ENCODE results near the gene TNFRSF14.

Gene TNFRSF14

GRCh38 chr1:2538872-2539271, 17.3 kb upstream of the TNFRSF14 start:
- CTCF ChIA-PET = interaction anchor here (0.9 to 1.4 kb wide), 2 partner anchors 15 to 124 kb away, joined by 3 read pairs; no protein-coding TSS in a partner anchor
- POLR2A ChIA-PET = no interaction called here
- DNase-seq (ENCODE audit: low read depth, low spot score) = no peak
- no peak overlapping the region for H3K4me3 ChIP-seq (ENCODE audit: low read depth, low read length)
- TF ChIP-seq CTCF (IDR thresholded peaks at IDR 0.05; ENCODE audit: insufficient read depth, low read length, missing control alignments) = no peak

DNA sequence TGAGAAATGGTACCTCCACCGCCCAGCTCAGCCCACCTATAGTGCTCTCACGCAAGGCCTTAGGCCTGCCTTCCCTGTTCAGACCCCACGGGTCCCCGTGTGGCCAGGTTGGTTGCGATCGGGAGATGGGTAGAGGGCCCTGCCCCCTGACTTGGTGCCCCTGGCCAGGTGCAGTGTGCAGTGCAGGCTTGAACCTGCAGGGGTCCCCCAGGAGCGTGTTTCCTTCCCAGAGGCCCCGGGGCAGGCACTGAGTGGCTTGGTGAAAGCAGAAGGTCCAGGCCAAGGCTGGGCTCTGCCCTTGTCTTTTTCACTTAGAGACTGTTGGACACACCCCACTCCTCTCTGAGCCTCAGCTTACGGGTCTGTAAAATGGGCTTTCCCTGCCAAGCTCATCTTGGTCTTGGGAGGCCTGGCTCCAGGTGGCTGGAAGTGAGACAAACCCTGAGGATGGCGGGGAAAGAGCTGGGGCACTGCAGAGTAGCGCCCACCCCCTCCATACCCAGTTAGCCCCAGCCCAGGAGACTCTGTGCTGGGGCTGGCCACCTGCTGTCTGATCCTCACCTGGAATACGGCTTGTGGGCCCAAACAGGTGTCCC, 16.8 kb upstream of the TNFRSF14 start:
- H3K4me3 ChIP-seq (ENCODE audit: low read depth, low read length) = no peak overlapping the region
- CTCF ChIA-PET = interaction anchor here (0.9 to 1.4 kb wide), 3 partner anchors 10 to 125 kb away, joined by 3 read pairs; no protein-coding TSS in a partner anchor
- POLR2A ChIA-PET = no interaction called here
- no peak for TF ChIP-seq CTCF (IDR thresholded peaks at IDR 0.05; ENCODE audit: insufficient read depth, low read length, missing control alignments)
- DNase-seq (ENCODE audit: low read depth, low spot score) = no peak

DNA sequence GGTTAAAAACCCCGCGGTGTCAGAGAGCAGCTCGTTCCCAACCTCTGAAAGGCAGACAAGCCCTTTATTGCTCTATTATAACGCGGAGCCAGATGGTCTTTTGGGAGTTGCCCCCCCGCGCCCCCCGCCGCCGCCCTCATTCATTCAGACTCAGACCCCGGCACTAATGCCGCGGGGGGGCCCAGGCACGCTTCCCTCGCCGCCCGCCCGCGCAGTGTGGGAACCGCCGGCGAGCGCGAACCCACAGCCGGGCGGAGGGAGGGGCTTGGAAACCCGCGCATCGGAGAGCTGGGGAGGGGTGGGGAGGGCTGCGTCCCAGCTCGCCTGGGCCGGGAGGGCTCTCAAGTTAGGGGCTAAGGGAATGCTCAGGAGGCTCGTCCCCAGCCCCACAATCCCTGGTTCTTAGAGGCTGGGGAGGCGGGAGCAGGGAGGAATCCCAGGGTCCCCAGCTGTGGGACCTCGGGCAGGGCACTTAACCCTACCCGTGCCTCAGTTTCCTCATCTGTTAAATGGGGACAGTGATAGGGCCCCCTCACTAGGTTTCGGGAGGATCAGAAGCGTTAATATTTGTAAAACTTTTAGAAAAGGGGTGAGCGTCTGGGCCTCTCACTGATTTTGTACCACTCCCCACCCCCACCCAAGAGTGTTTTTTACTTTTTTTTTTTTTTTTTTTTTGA, 15.2 kb upstream of the TNFRSF14 start:
- TF ChIP-seq CTCF (IDR thresholded peaks at IDR 0.05; ENCODE audit: insufficient read depth, low read length, missing control alignments) = no peak
- no peak for DNase-seq (ENCODE audit: low read depth, low spot score)
- ChIA-PET POLR2A (interaction anchor here (0.6 kb wide), 1 partner anchor 916 kb away, joined by 3 read pairs; no protein-coding TSS in a partner anchor), CTCF (interaction anchor here (1.2 to 1.3 kb wide), 2 partner anchors 8 to 125 kb away, joined by 3 read pairs; no protein-coding TSS in a partner anchor)
- no peak overlapping the region for H3K4me3 ChIP-seq (ENCODE audit: low read depth, low read length)

GRCh38 chr1:2541619-2542245, 14.4 kb upstream of the TNFRSF14 start:
- no peak for DNase-seq (ENCODE audit: low read depth, low spot score)
- no peak overlapping the region for H3K4me3 ChIP-seq (ENCODE audit: low read depth, low read length)
- TF ChIP-seq CTCF (IDR thresholded peaks at IDR 0.05; ENCODE audit: insufficient read depth, low read length, missing control alignments) = no peak
- CTCF ChIA-PET = interaction anchor here (8.6 kb wide), 1 partner anchor 124 kb away, joined by 138 read pairs; no protein-coding TSS in a partner anchor
- POLR2A ChIA-PET = interaction anchor here (0.6 kb wide), 1 partner anchor 915 kb away, joined by 3 read pairs; no protein-coding TSS in a partner anchor

GRCh38 chr1:2542246-2542915, 13.8 kb upstream of the TNFRSF14 start:
- H3K4me3 ChIP-seq (ENCODE audit: low read depth, low read length) = no peak overlapping the region
- no peak for DNase-seq (ENCODE audit: low read depth, low spot score)
- ChIA-PET POLR2A (no interaction called here), CTCF (interaction anchor here (2.5 to 8.6 kb wide), 2 partner anchors 8 to 124 kb away, joined by 15 to 138 read pairs; no protein-coding TSS in a partner anchor)
- TF ChIP-seq CTCF (IDR thresholded peaks at IDR 0.05; ENCODE audit: insufficient read depth, low read length, missing control alignments) = no peak

Measured in AG04449 (cell line).